CD4-positive, alpha-beta T cell treated with Interleukin-15 for 4 hours (primary cell): ENCODE measurements around the gene FOLR3.
"Not testable (repeated sequence)": the region's sequence is repeated elsewhere in the genome, so short reads cannot be mapped to it uniquely, and the experiment has no call there.

Experiments
- DNase-seq: peaks from one replicate; pipeline ENCODE4 v3.0.0-alpha.2; 2020; ENCODE audit warnings: low spot score

The FOLR3 gene

GRCh38 chr11:72135473-72135872 lies at the start of gene FOLR3:
Gene FOLR3, plus strand, starts transcription at chr11:72135725. Its CDS starts 228 bp downstream, at chr11:72135953.
- not testable (repeated sequence) for DNase-seq

- no peak for DNase-seq
Observed at GRCh38 chr11:72088076-72088808, 47.3 kb upstream of the FOLR3 start.

DNA sequence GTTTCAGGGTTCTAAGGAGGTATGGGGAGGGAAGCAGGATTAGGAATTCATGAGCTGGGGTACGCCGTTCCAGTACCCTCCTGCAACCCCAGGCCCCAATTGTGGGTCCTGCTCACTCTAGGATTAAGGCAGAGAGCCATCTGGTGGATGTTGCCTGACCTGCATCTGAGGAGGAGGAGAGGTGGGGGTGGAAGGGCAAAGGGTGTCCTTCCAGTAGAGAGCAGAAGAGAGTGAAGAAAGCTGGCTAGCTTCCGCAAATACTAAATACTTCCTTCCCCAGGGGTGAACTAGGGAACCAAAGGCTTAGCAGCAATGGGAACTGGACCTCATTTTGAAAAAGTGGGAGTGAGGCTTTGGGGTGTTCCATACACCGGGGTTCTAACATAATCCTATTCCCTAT lies 44.2 kb upstream of the FOLR3 start:
- DNase-seq = peak; percentile 72

GRCh38 chr11:72098741-72099140 lies 36.8 kb upstream of the FOLR3 start:
- no peak for DNase-seq

DNA sequence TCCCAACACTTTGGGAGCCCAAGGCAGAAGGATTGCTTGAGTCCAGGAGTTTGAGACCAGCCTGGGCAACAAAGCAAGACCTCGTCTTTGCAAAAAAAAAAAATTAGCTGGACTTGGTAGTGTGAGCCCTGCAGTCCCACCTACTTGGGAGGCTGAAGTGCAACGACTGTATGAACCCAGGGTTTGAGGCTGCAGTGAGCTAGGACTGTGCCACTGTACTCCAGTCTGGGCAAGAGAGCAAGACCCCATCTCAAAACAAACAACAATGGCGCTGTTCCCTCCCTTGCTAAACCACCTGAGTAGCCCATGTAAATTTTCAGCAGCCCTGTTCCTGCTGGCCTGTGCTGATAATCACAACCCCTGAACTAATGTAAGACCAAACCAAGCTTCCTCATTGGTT lies 35.5 kb upstream of the FOLR3 start:
- no peak for DNase-seq

- DNase-seq = no peak
Observed at GRCh38 chr11:72100462-72100861, 35.1 kb upstream of the FOLR3 start.

GRCh38 chr11:72102162-72102561 lies 33.4 kb upstream of the FOLR3 start:
- DNase-seq = no peak

- DNase-seq = no peak
Observed at GRCh38 chr11:72102631-72102945, 32.9 kb upstream of the FOLR3 start.

DNA sequence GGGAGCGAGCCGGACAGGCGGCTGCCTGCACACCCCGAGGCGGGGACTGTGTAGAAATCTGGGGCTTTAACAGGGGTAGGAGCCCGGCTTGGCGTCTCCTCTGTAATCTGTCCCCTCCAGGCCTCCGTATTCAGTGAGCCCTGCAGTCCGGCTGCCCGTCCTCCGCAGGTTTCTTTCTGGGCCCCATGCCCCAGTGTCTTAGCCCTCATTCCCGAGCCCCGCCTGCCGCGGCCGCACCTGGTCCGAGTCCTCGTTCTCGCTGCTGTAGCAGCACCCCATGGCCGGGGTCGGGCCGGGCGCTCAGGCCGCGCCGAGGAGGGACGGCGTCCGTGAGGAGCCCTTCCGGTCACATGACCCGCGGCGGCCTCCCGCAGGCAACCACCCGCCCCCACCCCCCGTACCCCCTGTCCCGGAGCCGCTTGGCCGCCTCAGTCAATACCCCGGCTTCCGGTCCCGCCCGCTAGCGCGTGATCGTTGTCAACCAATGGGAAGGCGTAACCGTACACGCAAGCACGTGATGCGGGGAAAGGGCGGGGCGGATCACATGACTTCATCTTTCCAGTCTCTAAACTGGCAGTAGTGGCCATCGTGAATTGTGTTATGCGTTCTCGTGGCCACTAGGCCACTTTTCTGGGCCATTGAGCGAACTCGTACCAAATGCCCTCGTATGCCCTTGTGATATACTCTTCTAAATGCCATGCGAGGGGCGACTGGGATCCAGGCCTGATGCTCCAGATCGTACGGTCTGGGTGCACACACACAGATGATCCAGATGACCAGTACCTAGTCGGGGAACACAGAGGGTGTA lies 32.4 kb upstream of the FOLR3 start, which contains the start of gene LAMTOR1:
Gene LAMTOR1, minus strand, starts transcription at position 352 of the 808 bp plus-strand sequence. Its CDS starts 73 bp downstream, at position 279.
- peak; percentile 97 for DNase-seq

GRCh38 chr11:72103754-72104167 lies 31.8 kb upstream of the FOLR3 start:
- DNase-seq = no peak

DNA sequence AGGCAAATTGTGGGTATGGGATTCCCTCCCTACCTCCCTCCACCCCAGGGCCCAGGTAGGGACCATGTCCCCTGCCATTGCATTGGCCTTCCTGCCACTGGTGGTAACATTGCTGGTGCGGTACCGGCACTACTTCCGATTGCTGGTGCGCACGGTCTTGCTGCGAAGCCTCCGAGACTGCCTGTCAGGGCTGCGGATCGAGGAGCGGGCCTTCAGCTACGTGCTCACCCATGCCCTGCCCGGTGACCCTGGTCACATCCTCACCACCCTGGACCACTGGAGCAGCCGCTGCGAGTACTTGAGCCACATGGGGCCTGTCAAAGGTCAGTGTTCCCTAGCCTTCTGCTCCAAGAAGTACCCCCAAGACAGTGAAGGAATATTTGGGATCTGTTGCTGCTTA lies 29.6 kb upstream of the FOLR3 start, which contains the start of gene TOMT:
Gene TOMT, plus strand, starts transcription at position 37 of the 400 bp plus-strand sequence. Its CDS starts 28 bp downstream, at position 65.
- no peak for DNase-seq

DNA sequence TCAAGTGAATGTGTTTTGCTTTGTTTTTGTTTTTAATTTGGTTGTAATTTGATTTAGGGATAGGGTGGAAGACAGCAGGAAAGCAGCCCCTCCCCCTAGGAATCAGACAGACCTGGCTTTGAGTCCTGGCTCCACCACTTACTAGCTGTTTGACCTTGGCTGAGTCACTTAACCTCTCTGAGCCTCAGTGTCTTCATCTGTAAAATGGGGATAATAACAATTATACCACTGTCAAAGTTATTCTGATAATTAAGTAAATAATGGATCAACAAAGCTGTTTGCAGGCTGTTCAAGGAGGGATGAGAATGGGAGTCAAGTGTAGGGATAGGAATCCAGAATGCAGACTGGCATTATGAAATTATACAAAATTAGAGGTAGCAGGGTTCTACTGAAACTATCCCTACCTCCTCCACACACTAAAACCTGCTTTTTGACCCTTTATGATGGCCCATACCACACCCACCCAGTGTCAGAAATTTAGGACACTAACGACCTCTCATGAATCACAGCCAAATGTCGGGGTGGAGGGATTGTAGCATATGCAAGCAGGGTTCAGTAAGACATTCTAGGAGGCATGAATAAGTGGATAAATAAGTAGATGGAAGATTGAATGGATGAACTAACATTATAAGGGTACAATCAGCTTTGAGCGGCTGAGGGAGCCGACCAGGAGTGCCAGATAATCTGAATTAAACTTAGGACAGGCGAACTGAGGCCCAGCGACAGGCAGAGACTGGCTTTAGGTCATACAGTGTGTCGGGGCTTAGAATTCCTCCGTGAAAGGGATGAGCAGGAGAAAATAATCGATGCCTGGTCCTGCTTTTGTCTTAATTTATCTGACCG lies 24.0 kb upstream of the FOLR3 start:
- DNase-seq = no peak

DNA sequence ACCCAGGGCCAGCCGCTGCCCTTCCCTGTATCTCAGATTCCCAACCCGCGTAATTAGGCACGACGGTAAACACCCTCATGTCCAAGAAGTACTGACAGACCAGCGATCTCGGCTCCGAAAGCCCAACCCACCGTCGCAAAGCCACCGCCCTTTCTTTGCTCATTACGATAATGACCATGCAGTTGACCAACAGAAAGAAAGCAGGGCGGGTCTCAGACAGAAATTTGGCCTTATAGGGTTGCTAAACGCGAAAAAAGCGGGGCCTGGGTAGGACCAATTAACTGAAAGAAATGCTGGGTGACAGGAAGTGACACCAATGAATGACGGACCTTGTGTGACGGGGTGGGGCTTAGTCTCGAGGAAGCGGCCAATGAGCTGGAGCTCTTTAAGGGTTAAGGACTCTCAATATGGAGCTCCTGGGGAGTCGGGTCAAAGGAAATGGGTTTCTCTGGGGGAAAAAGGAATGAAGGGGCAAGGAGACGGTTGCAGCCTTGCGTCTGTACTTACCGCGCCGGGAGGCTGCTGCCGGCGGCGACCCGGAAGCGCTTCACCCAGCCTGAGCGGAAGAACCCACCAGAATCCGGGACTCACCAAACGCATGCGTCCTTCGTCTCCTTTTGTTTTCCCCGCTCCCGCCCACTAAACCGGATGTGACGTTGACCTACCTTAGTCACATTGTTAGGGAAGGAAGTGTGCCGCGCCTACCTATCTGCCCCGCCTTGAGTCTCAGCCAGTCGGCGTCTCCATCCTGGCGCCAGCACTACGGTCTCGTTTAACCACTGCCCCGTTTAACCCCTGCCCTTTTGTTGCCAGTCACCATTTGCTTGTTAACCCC lies 23.2 kb upstream of the FOLR3 start, which contains the start of gene ANAPC15:
Gene ANAPC15, minus strand, starts transcription at position 553 of the 835 bp plus-strand sequence. CDS start 1,419 bp downstream, outside the sequence.
- peak; percentile 99 for DNase-seq

- DNase-seq = no peak
Observed at GRCh38 chr11:72112978-72113808, 22.3 kb upstream of the FOLR3 start.

DNA sequence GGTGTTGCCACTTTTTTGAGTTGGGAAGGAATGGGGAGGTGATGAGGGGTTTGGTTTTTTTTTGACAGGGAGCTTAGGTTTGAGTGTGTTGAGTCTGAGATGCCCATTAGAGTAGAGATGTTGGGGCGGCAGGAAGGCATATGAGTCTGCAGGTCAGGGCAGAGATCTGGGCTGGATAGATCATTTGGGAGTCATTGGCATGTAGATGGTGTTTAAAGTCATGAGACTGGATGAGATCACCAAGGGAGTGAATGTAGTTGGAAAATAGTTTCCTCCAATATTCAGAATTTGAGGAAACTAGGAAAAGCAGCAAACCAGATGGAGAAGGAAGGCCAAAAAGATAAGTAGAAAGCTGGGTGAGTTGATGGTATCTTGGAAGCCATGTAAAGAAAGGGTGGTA lies 21.0 kb upstream of the FOLR3 start:
- no peak for DNase-seq

- DNase-seq = no peak
Observed at GRCh38 chr11:72116019-72116755, 19.3 kb upstream of the FOLR3 start.

DNA sequence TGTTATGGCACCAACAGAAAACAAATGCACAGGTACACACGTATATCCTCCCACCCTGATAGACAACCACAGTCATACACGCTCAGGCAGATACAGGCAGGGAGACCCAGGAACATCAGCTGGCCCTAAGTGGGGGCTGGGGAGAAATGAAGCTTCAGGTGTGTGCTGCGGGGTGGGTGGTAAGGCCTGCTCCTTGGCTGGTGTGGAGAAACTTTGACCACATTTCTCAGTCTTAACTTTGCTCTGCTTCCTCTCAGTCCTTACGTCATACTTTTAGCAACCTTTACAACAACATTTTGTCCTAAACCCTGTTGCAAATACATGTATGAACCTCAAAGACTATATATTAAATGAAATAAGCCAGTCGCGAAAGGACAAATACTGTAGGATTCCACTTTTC lies 16.3 kb upstream of the FOLR3 start:
- no peak for DNase-seq

GRCh38 chr11:72120930-72121329 lies 14.6 kb upstream of the FOLR3 start:
- DNase-seq = no peak

GRCh38 chr11:72122607-72123006 lies 12.9 kb upstream of the FOLR3 start:
- DNase-seq = no peak
